HepG2 (cell line): Measurements from ENCODE around the gene CMC4. TPM values are rescaled to one million over a fixed set of nuclear protein-coding genes. Genes with fewer than 3 reads are reported as not detected.
A peak's percentile ranks its signal among the peaks of the same experiment; 100 is the strongest.

Source experiments
- DR1 ChIP-seq: sonication (generic); formaldehyde crosslinking; IDR thresholded peaks from 2 replicates; pipeline ENCODE4 v1.8.0; 2021; ENCODE audit warnings: mild to moderate bottlenecking, missing genetic modification reagents, inconsistent platforms
- GABPA ChIP-seq, 2 experiments: IDR thresholded peaks; 2 replicates each; pipeline ENCODE4 v1.6.1; 2011 to 2016; ENCODE audit warnings: low read depth in 2 of 2, low read length in 1 of 2, missing biosample characterization in 1 of 2, missing genetic modification characterization in 1 of 2
- GLI4 ChIP-seq: sonication (generic); formaldehyde crosslinking; IDR thresholded peaks from 2 replicates; pipeline ENCODE4 v1.5.1; 2020; ENCODE audit warnings: missing genetic modification reagents, mild to moderate bottlenecking, moderate library complexity, borderline replicate concordance
- MAZ ChIP-seq, 2 experiments: sonication (generic) in 1 of 2; formaldehyde crosslinking in 1 of 2; IDR thresholded peaks; 2 replicates each; pipeline versions ENCODE4 v1.5.0 to v1.6.1; 2012 to 2020; ENCODE audit warnings: low read depth in 2 of 2, mild to moderate bottlenecking in 2 of 2, borderline replicate concordance in 1 of 2, improper control_type of control experiment in 1 of 2, low read length in 1 of 2, missing genetic modification reagents in 1 of 2, moderate library complexity in 1 of 2
- NRL ChIP-seq: sonication (generic); formaldehyde crosslinking; IDR thresholded peaks from 2 replicates; pipeline ENCODE4 v1.5.0; 2020; ENCODE audit warnings: missing genetic modification reagents, mild to moderate bottlenecking, moderate library complexity, borderline replicate concordance
- REPIN1 ChIP-seq: sonication (generic); formaldehyde crosslinking; IDR thresholded peaks from 2 replicates; pipeline ENCODE4 v1.8.0; 2022; ENCODE audit warnings: missing genetic modification reagents, low read depth, mild to moderate bottlenecking, borderline replicate concordance
- TGIF2 ChIP-seq: IDR thresholded peaks from 2 replicates; pipeline ENCODE4 v1.6.1; 2016; ENCODE audit warnings: control low read depth, missing compliant biosample characterization
- TOPORS ChIP-seq: sonication (generic); formaldehyde crosslinking; IDR thresholded peaks from 2 replicates; pipeline ENCODE4 v1.8.0; 2023; ENCODE audit warnings: mild to moderate bottlenecking, missing genetic modification reagents
- YY1 ChIP-seq: IDR thresholded peaks from 2 replicates; pipeline ENCODE4 v1.6.1; 2011; ENCODE audit warnings: low read length, low read depth, moderate library complexity, mild to moderate bottlenecking; ENCODE audit not compliant: insufficient read depth, insufficient replicate concordance
- ZNF205 ChIP-seq: IDR thresholded peaks from 2 replicates; pipeline ENCODE4 v1.6.1; 2018; ENCODE audit warnings: missing biosample characterization, missing genetic modification reagents
- ZNF44 ChIP-seq: sonication (generic); formaldehyde crosslinking; IDR thresholded peaks from 2 replicates; pipeline ENCODE4 v1.5.1; 2020; ENCODE audit warnings: mild to moderate bottlenecking, missing genetic modification reagents
- ZNF572 ChIP-seq: sonication (generic); formaldehyde crosslinking; IDR thresholded peaks from 2 replicates; pipeline ENCODE4 v1.5.1; 2020; ENCODE audit warnings: mild to moderate bottlenecking, missing genetic modification reagents
- ZNF747 ChIP-seq: sonication (generic); formaldehyde crosslinking; IDR thresholded peaks from 2 replicates; pipeline ENCODE4 v1.8.1; 2023; ENCODE audit warnings: missing genetic modification reagents, mild to moderate bottlenecking, borderline replicate concordance
- ZNF749 ChIP-seq: sonication (generic); formaldehyde crosslinking; IDR thresholded peaks from 2 replicates; pipeline ENCODE4 v1.8.0; 2022; ENCODE audit warnings: mild to moderate bottlenecking, missing genetic modification reagents, moderate library complexity, borderline replicate concordance
- ZSCAN22 ChIP-seq: sonication (generic); formaldehyde crosslinking; IDR thresholded peaks from 2 replicates; pipeline ENCODE4 v1.4.0; 2020; ENCODE audit warnings: mild to moderate bottlenecking, missing genetic modification reagents
- polyA plus RNA-seq, 8 experiments: library from polyadenylated mRNA; depleted of rRNA in 3 of 8; stranded (reverse) in 7 of 8; unstranded in 1 of 8; fragments of >200 nt; fragmentation: Illumina TruSeq in 4 of 8; extraction: Trizol in 4 of 8; gene quantifications; 2 replicates each; pipeline versions ENCODE4 v1.2.1 to v1.2.3, GENCODE V29; 2011 to 2016; ENCODE audit warnings: low read depth in 4 of 8, missing spikeins in 1 of 8, mixed read lengths in 1 of 8; ENCODE audit not compliant: insufficient read depth in 1 of 8
- total RNA-seq, 5 experiments: library from RNA; depleted of rRNA; stranded (reverse); fragments of >200 nt; fragmentation: Illumina TruSeq; extraction: Trizol; gene quantifications; 2 replicates each; pipeline ENCODE4 v1.2.3, GENCODE V29; 2016; ENCODE audit warnings: low read depth in 1 of 5
- TF ChIP-seq, protein P1 (sequence below): IDR thresholded peaks from 2 replicates; pipeline ENCODE4 v1.6.1; 2018; ENCODE audit warnings: missing genetic modification reagents
- TF ChIP-seq, protein P2 (sequence below): sonication (generic); formaldehyde crosslinking; IDR thresholded peaks from 2 replicates; pipeline ENCODE4 v1.5.1; 2020; ENCODE audit warnings: mild to moderate bottlenecking, missing genetic modification reagents, borderline replicate concordance
- TF ChIP-seq, protein P3 (sequence below): sonication (generic); formaldehyde crosslinking; IDR thresholded peaks from 2 replicates; pipeline ENCODE4 v1.4.0; 2020; ENCODE audit warnings: missing genetic modification reagents
- TF ChIP-seq, protein P4 (sequence below): sonication (generic); formaldehyde crosslinking; IDR thresholded peaks from 2 replicates; pipeline ENCODE4 v1.4.0; 2020; ENCODE audit warnings: missing genetic modification reagents, borderline replicate concordance

Gene CMC4
- total and polyA plus RNA-seq, 2 of the 13 experiments (the other 11 are each of a cell fraction or from before 2014, with no cell fraction given) = 5.6 to 11.5 TPM

DNA sequence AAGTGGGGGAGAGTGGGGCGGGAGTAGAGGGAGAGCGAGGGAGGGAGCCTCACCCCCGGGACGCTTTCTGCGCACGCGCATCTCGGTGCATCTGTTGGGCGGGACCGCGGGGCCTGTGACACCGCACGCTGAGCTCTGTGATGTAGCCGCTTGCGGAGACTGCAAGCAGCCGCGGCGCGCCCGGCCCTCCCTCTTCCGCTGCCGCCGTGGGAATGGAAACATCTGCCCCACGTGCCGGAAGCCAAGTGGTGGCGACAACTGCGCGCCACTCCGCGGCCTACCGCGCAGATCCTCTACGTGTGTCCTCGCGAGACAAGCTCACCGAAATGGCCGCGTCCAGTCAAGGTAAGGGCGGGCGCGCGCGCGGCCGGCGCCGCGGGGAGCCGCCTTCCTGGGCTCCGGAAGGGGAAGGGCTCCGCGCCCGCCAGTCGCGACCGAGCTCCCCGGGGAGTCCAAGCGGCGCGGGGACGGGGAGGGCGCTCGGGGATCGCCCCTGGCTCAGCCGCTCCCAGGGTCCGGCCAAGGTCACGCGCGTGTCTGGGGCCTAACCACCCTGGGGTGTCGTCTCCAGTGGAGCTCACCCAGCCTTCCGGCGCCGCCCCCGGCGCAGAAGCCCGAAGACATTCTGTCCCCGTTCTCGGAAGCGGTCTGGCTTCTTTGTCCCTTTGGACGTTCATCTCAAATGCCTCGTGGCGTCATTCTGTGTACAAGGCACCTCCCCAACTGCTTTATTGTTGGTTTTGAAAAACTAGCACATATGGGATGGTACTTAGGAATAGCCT is 44.0 kb downstream of the CMC4 start, which contains the start of gene FUNDC2 (continued):
- TF ChIP-seq, protein P1, sequence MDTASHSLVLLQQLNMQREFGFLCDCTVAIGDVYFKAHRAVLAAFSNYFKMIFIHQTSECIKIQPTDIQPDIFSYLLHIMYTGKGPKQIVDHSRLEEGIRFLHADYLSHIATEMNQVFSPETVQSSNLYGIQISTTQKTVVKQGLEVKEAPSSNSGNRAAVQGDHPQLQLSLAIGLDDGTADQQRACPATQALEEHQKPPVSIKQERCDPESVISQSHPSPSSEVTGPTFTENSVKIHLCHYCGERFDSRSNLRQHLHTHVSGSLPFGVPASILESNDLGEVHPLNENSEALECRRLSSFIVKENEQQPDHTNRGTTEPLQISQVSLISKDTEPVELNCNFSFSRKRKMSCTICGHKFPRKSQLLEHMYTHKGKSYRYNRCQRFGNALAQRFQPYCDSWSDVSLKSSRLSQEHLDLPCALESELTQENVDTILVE (CRISPR knock-in tag) = peak; percentile 92
- TF ChIP-seq ZSCAN22 = no peak
- peak; percentile 49 for TF ChIP-seq GABPA (IDR thresholded peaks at IDR 0.05; ENCODE audit: low read depth, low read length)
- TF ChIP-seq GABPA (CRISPR knock-in tag; IDR thresholded peaks at IDR 0.05; ENCODE audit: low read depth) = peak; percentile 71
- TF ChIP-seq, protein P2, sequence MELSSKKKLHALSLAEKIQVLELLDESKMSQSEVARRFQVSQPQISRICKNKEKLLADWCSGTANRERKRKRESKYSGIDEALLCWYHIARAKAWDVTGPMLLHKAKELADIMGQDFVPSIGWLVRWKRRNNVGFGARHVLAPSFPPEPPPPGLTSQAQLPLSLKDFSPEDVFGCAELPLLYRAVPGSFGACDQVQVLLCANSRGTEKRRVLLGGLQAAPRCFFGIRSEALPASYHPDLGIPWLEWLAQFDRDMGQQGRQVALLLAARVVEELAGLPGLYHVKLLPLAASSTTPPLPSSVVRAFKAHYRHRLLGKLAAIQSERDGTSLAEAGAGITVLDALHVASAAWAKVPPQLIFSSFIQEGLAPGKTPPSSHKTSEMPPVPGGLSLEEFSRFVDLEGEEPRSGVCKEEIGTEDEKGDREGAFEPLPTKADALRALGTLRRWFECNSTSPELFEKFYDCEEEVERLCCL = no peak
- TF ChIP-seq, protein P3, sequence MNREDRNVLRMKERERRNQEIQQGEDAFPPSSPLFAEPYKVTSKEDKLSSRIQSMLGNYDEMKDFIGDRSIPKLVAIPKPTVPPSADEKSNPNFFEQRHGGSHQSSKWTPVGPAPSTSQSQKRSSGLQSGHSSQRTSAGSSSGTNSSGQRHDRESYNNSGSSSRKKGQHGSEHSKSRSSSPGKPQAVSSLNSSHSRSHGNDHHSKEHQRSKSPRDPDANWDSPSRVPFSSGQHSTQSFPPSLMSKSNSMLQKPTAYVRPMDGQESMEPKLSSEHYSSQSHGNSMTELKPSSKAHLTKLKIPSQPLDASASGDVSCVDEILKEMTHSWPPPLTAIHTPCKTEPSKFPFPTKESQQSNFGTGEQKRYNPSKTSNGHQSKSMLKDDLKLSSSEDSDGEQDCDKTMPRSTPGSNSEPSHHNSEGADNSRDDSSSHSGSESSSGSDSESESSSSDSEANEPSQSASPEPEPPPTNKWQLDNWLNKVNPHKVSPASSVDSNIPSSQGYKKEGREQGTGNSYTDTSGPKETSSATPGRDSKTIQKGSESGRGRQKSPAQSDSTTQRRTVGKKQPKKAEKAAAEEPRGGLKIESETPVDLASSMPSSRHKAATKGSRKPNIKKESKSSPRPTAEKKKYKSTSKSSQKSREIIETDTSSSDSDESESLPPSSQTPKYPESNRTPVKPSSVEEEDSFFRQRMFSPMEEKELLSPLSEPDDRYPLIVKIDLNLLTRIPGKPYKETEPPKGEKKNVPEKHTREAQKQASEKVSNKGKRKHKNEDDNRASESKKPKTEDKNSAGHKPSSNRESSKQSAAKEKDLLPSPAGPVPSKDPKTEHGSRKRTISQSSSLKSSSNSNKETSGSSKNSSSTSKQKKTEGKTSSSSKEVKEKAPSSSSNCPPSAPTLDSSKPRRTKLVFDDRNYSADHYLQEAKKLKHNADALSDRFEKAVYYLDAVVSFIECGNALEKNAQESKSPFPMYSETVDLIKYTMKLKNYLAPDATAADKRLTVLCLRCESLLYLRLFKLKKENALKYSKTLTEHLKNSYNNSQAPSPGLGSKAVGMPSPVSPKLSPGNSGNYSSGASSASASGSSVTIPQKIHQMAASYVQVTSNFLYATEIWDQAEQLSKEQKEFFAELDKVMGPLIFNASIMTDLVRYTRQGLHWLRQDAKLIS (CRISPR knock-in tag) = no peak
- TF ChIP-seq TGIF2 (CRISPR knock-in tag) = no peak
- 0 out of 2 replicates have a peak, but pooled peaks have one; percentile 55 for TF ChIP-seq MAZ (IDR thresholded peaks at IDR 0.05; ENCODE audit: borderline replicate concordance, low read depth, low read length)
- TF ChIP-seq MAZ (CRISPR knock-in tag; IDR thresholded peaks at IDR 0.05; ENCODE audit: low read depth) = peak; percentile 81
- no peak for TF ChIP-seq ZNF572 (CRISPR knock-in tag)
- TF ChIP-seq ZNF44 (CRISPR knock-in tag) = no peak
- peak; percentile 89 for TF ChIP-seq YY1
- no peak for TF ChIP-seq DR1 (CRISPR knock-in tag)
- no peak for TF ChIP-seq ZNF749 (CRISPR knock-in tag)
- no peak for TF ChIP-seq ZNF205 (CRISPR knock-in tag)
- peak; percentile 56; the same call in 1 of the 2 replicates for TF ChIP-seq REPIN1 (CRISPR knock-in tag)
- no peak for TF ChIP-seq GLI4 (CRISPR knock-in tag)
- peak; percentile 68; the same call in 1 of the 2 replicates for TF ChIP-seq ZNF747
- peak; percentile 54; the same call in 1 of the 2 replicates for TF ChIP-seq TOPORS
- TF ChIP-seq, protein P4, sequence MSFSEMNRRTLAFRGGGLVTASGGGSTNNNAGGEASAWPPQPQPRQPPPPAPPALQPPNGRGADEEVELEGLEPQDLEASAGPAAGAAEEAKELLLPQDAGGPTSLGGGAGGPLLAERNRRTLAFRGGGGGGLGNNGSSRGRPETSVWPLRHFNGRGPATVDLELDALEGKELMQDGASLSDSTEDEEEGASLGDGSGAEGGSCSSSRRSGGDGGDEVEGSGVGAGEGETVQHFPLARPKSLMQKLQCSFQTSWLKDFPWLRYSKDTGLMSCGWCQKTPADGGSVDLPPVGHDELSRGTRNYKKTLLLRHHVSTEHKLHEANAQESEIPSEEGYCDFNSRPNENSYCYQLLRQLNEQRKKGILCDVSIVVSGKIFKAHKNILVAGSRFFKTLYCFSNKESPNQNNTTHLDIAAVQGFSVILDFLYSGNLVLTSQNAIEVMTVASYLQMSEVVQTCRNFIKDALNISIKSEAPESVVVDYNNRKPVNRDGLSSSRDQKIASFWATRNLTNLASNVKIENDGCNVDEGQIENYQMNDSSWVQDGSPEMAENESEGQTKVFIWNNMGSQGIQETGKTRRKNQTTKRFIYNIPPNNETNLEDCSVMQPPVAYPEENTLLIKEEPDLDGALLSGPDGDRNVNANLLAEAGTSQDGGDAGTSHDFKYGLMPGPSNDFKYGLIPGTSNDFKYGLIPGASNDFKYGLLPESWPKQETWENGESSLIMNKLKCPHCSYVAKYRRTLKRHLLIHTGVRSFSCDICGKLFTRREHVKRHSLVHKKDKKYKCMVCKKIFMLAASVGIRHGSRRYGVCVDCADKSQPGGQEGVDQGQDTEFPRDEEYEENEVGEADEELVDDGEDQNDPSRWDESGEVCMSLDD (CRISPR knock-in tag) = no peak
- TF ChIP-seq NRL (CRISPR knock-in tag) = no peak
